GM18498 (cell line): ENCODE measurements around the gene PBX3.

Experiments
- ATAC-seq: cut with Tn5 transposase; IDR thresholded peaks from one replicate; pipeline ENCODE4 v1.9.1; 2021; ENCODE audit warnings: mild to moderate bottlenecking, moderate library complexity; ENCODE audit not compliant: unreplicated experiment

Gene PBX3

GRCh38 chr9:125747053-125747764 lies at the start of gene PBX3:
TSS of gene PBX3 (plus strand) at chr9:125747373.
- ATAC-seq, result peak; percentile 23

GRCh38 chr9:125699870-125700269 lies 47.3 kb upstream of the PBX3 start:
- no peak for ATAC-seq

- ATAC-seq, result peak; percentile 75
These were observed 46.4 kb upstream of the PBX3 start for GRCh38 chr9:125700791-125701190.

- no peak for ATAC-seq
These were observed 45.8 kb upstream of the PBX3 start for GRCh38 chr9:125701351-125701750.

- no peak for ATAC-seq
These were observed 43.5 kb upstream of the PBX3 start for GRCh38 chr9:125703662-125704061.

GRCh38 chr9:125705893-125706292 lies 41.3 kb upstream of the PBX3 start:
- ATAC-seq, result no peak

- ATAC-seq, result peak; percentile 96
These were observed 40.3 kb upstream of the PBX3 start, which contains the start of gene MAPKAP1 for GRCh38 chr9:125706651-125707471. TSS of gene MAPKAP1 (minus strand) at chr9:125707208. CDS start at chr9:125672574, 34,634 bp downstream.

- no peak for ATAC-seq
These were observed 39.7 kb upstream of the PBX3 start for GRCh38 chr9:125707472-125707804.

GRCh38 chr9:125726456-125727132 lies 20.6 kb upstream of the PBX3 start:
- ATAC-seq, result no peak

GRCh38 chr9:125730168-125730567 lies 17.0 kb upstream of the PBX3 start:
- no peak for ATAC-seq

- no peak for ATAC-seq
These were observed 14.6 kb upstream of the PBX3 start for GRCh38 chr9:125732562-125732961.

- no peak for ATAC-seq
These were observed 7.7 kb upstream of the PBX3 start for GRCh38 chr9:125739436-125739835.

GRCh38 chr9:125742657-125743056 lies 4.5 kb upstream of the PBX3 start:
- ATAC-seq, result no peak

GRCh38 chr9:125743682-125744428 lies 3.3 kb upstream of the PBX3 start:
- no peak for ATAC-seq

- no peak for ATAC-seq
These were observed 2.6 kb upstream of the PBX3 start for GRCh38 chr9:125744616-125745015.

- no peak for ATAC-seq
These were observed 2.2 kb upstream of the PBX3 start for GRCh38 chr9:125745018-125745417.

- no peak for ATAC-seq
These were observed 1.5 kb upstream of the PBX3 start for GRCh38 chr9:125745682-125746016.

- ATAC-seq, result peak; percentile 64
These were observed 978 bp upstream of the PBX3 start for GRCh38 chr9:125746017-125746773.

GRCh38 chr9:125746774-125747052 lies 460 bp upstream of the PBX3 start:
- ATAC-seq, result peak; percentile 19

- ATAC-seq, result no peak
These were observed 732 bp downstream of the PBX3 start for GRCh38 chr9:125747765-125748445.
